PC-3 (cell line): ENCODE measurements around the gene TOPORS. TPM values are rescaled to one million over a fixed set of nuclear protein-coding genes. Genes with fewer than 3 reads are reported as not detected.

Experiments used
- ATAC-seq: fragments of 200-7000 bp; cut with Tn5 transposase; 2 replicates; pipeline ENCODE4 v1.9.1; 2020; ENCODE audit warnings: mild to moderate bottlenecking, moderate library complexity
- BruUV-seq: library from RNA; stranded (reverse); fragments of 400-500 nt; replicated peaks from 2 replicates; lab custom pipeline; 2021; lab: Mats Ljungman, UMichigan
- CTCF ChIA-PET: fragments of 300-600 bp; sonication (Branson Sonifier 250); formaldehyde crosslinking; loops from one replicate; lab custom pipeline; 2022; ENCODE audit warnings: antibody characterized with exemption; lab: Charles Lee
- POLR2A ChIA-PET: fragments of 300-600 bp; sonication (Branson Sonifier 250); formaldehyde crosslinking; loops from one replicate; lab custom pipeline; 2022; ENCODE audit warnings: antibody characterized with exemption; ENCODE audit not compliant: unreplicated experiment; lab: Charles Lee
- DNase-seq: peaks from one replicate; pipeline ENCODE4 v3.0.0-alpha.2; 2015
- H2AFZ ChIP-seq: fragments of 300-600 bp; sonication (generic); 2 replicates; pipeline ENCODE4 v1.6.0; 2016; ENCODE audit warnings: antibody characterized with exemption, low read length
- H3F3A ChIP-seq: fragments of 300-600 bp; sonication (generic); one replicate; pipeline ENCODE4 v1.6.0; 2017; ENCODE audit warnings: antibody characterized with exemption, low read length, control low read depth, mild to moderate bottlenecking; ENCODE audit not compliant: unreplicated experiment
- H3K27ac ChIP-seq: fragments of 300-600 bp; sonication (generic); 2 replicates; pipeline ENCODE4 v1.5.1; 2016; ENCODE audit warnings: mild to moderate bottlenecking, low read length
- H3K27me3 ChIP-seq: fragments of 300-600 bp; sonication (generic); 2 replicates; pipeline ENCODE4 v1.6.1; 2016; ENCODE audit warnings: low read length, mixed read lengths
- H3K36me3 ChIP-seq: fragments of 300-600 bp; sonication (generic); 2 replicates; pipeline ENCODE4 v1.6.1; 2016; ENCODE audit warnings: low read depth, mixed run types, low read length, mixed read lengths
- H3K4me1 ChIP-seq: fragments of 300-600 bp; sonication (generic); 2 replicates; pipeline ENCODE4 v1.5.1; 2016; ENCODE audit warnings: low read length; ENCODE audit not compliant: insufficient read depth
- H3K4me2 ChIP-seq: fragments of 300-600 bp; sonication (generic); 2 replicates; pipeline ENCODE4 v1.6.0; 2016; ENCODE audit warnings: low read length
- H3K4me3 ChIP-seq: fragments of 300-600 bp; sonication (generic); 2 replicates; pipeline ENCODE4 v1.5.1; 2016; ENCODE audit warnings: mild to moderate bottlenecking, low read length, mixed read lengths
- H3K79me2 ChIP-seq: fragments of 300-600 bp; sonication (generic); 2 replicates; pipeline ENCODE4 v1.6.1; 2017; ENCODE audit warnings: low read length, mixed read lengths
- H3K9ac ChIP-seq: fragments of 300-600 bp; sonication (generic); 2 replicates; pipeline ENCODE4 v1.6.0; 2016; ENCODE audit warnings: mild to moderate bottlenecking, low read length
- H3K9me2 ChIP-seq: fragments of 300-600 bp; sonication (generic); replicated peaks from 2 replicates; pipeline ENCODE4 v1.6.1; 2016; ENCODE audit warnings: mixed run types, low read length, mixed read lengths
- H3K9me3 ChIP-seq: fragments of 300-600 bp; sonication (generic); 2 replicates; pipeline ENCODE4 v1.6.1; 2016; ENCODE audit warnings: low read length, mixed read lengths
- H4K20me1 ChIP-seq: fragments of 300-600 bp; sonication (generic); 2 replicates; pipeline ENCODE4 v1.6.1; 2016; ENCODE audit warnings: low read length, mixed read lengths
- EZH2 ChIP-seq: fragments of 300-600 bp; sonication (generic); IDR thresholded peaks from one replicate; pipeline ENCODE4 v1.6.1; 2017; ENCODE audit warnings: antibody characterized with exemption, mild to moderate bottlenecking, low read length; ENCODE audit not compliant: unreplicated experiment
- EZH2phosphoT487 ChIP-seq: fragments of 300-600 bp; sonication (generic); IDR thresholded peaks from 2 replicates; pipeline ENCODE4 v1.6.1; 2018; ENCODE audit warnings: mild to moderate bottlenecking, antibody characterized with exemption, low read length, borderline replicate concordance
- intact Hi-C: fragments of 100-400 bp; cut with micrococcal nuclease; formaldehyde crosslinking; loops from 2 replicates; pipeline ENCODE4 v1.9.0; 2023
- total RNA-seq: library from RNA; depleted of rRNA; stranded (reverse); fragments of >200 nt; gene quantifications from 2 replicates; pipeline ENCODE4 v1.2.3, GENCODE V29; 2014
- TF ChIP-seq, protein P1 (sequence below): fragments of 300-600 bp; sonication (generic); conservative IDR thresholded peaks from 2 replicates; pipeline ENCODE4 v1.5.1; 2017; ENCODE audit warnings: antibody characterized with exemption, low read depth, mild to moderate bottlenecking, low read length

Gene TOPORS
- total RNA-seq, 1 experiment from 2014 or later = 11.4 TPM

DNA sequence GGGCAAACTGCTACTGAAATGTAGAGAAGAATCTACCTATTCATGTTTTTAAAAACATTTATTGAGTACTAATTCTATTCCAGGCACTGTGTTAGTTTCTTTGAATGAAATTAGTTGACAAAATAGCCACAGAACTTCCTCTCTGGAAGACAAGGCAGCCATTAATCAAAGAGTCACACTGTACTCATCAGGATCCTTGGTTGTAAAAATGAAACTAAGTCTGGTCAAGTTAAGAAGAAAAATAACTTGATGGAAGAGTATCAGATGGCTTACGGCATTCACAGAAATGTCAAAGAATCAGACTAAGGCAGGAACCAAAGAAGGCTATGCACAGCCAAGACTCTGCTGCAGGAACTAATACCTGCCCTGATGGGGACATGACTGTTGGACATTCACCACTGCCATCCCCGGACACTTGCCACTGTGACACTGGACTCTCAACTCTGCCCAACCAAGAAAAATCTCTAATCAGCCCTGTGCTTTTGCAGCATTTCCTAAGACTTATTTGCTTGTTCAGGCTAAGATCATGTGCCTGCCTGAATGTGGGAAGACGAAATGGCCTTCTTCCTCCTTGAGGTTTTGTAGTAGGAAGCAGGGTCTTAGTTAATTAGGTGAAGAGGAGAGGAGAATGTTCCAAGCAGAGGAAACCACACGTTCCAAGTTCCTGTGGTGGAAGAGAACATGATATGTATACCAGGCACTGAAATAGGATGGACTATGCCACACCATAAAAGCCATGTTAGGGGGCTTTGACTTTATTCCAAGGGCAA, 43.9 kb upstream of the TOPORS start:
- ATAC-seq = no peak
- Histone ChIP-seq H3K9me3 (no peaks in the 10 kb centered on the region), H3F3A (no peaks in the 10 kb centered on the region), H3K27ac (no peak overlapping the region), H4K20me1 (no peaks in the 10 kb centered on the region), H3K9ac (no peak overlapping the region), H3K4me2 (no peak overlapping the region), H2AFZ (no peak overlapping the region), H3K4me3 (no peak overlapping the region), H3K9me2 (no peaks in the 10 kb centered on the region), H3K27me3 (no peaks in the 10 kb centered on the region), H3K4me1 (peaks cover 10% of the 10 kb centered on the region), H3K79me2 (no peaks in the 10 kb centered on the region), H3K36me3 (no peaks in the 10 kb centered on the region)
- TF ChIP-seq, protein P1, sequence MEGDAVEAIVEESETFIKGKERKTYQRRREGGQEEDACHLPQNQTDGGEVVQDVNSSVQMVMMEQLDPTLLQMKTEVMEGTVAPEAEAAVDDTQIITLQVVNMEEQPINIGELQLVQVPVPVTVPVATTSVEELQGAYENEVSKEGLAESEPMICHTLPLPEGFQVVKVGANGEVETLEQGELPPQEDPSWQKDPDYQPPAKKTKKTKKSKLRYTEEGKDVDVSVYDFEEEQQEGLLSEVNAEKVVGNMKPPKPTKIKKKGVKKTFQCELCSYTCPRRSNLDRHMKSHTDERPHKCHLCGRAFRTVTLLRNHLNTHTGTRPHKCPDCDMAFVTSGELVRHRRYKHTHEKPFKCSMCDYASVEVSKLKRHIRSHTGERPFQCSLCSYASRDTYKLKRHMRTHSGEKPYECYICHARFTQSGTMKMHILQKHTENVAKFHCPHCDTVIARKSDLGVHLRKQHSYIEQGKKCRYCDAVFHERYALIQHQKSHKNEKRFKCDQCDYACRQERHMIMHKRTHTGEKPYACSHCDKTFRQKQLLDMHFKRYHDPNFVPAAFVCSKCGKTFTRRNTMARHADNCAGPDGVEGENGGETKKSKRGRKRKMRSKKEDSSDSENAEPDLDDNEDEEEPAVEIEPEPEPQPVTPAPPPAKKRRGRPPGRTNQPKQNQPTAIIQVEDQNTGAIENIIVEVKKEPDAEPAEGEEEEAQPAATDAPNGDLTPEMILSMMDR = no peak
- TF ChIP-seq EZH2phosphoT487 = no peak
- no peak for TF ChIP-seq EZH2
- BruUV-seq = no TSS peak
- CTCF ChIA-PET = no interaction called here
- POLR2A ChIA-PET = no interaction called here
- no peak for DNase-seq
- intact Hi-C loops = no loop called here

DNA sequence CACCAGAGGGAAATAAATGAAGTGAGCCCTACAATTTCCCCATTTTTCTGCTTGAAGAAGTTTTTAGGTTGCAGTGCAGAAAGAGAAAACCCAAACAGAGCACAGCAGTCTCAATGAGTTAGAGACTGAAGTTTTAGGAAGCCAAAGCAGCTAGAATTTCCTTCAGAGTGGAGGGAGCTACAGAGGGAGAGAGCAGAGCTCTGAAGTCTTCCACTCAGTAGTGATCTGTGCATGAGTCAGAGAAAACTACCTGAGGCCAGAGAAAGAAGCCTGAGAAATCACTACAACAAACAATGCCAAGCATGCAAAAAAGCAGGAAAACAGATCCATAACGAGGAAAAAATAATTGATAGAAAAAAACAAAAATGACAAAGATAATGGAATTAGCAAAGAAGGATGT, 38.5 kb upstream of the TOPORS start:
- TF ChIP-seq, protein P1 = no peak
- no peak for TF ChIP-seq EZH2
- no peak for TF ChIP-seq EZH2phosphoT487
- DNase-seq = peak; percentile 80
- Histone ChIP-seq H3K4me2 (peak overlapping the region; percentile 64), H3F3A (no peaks in the 10 kb centered on the region), H2AFZ (no peak overlapping the region), H3K9ac (peak overlapping the region; percentile 72), H3K27me3 (no peaks in the 10 kb centered on the region), H3K4me1 (peaks cover 15% of the 10 kb centered on the region), H3K79me2 (no peaks in the 10 kb centered on the region), H3K4me3 (no peak overlapping the region), H4K20me1 (no peaks in the 10 kb centered on the region), H3K27ac (peak overlapping the region; percentile 95), H3K36me3 (no peaks in the 10 kb centered on the region), H3K9me3 (no peaks in the 10 kb centered on the region), H3K9me2 (no peaks in the 10 kb centered on the region)
- intact Hi-C loops = no loop called here
- ATAC-seq = peak; percentile 98
- BruUV-seq = no TSS peak
- ChIA-PET POLR2A (interaction anchor here (0.5 kb wide), 1 partner anchor 71 kb away, joined by 5 read pairs; no protein-coding TSS in a partner anchor), CTCF (interaction anchor here (0.7 to 1.3 kb wide), 2 partner anchors 11 to 378 kb away, joined by 5 to 6 read pairs; no protein-coding TSS in a partner anchor)

DNA sequence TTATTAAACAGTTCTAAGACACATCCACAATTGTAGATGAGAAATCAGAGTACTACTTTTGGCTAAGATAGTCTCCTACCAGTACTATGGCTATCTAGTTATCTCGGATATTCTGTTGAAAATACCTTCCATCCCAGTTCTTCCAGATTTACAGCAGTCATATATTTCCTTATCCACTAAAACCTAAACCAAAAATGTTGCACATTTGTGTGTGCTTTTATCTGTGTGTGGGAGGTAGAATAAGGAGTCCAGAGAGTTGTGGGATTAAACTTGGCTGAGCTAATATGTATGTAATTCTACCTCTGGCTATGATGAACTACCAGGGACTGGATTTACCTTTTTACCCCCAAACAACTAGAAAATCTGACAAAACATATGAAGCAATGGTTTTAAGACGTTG, 38.1 kb upstream of the TOPORS start:
- H3K27ac ChIP-seq = peak overlapping the region; percentile 95
- peak overlapping the region; percentile 64 for H3K4me2 ChIP-seq
- no TSS peak for BruUV-seq

More for the DNA sequence above, 38.1 kb upstream of the TOPORS start:
- ChIA-PET CTCF (interaction anchor here (0.7 to 1.3 kb wide), 2 partner anchors 11 to 378 kb away, joined by 5 to 6 read pairs; no protein-coding TSS in a partner anchor), POLR2A (interaction anchor here (0.5 kb wide), 1 partner anchor 72 kb away, joined by 5 read pairs; no protein-coding TSS in a partner anchor)
- Histone ChIP-seq H3F3A (no peaks in the 10 kb centered on the region), H2AFZ (no peak overlapping the region), H3K9me3 (no peaks in the 10 kb centered on the region), H3K27me3 (no peaks in the 10 kb centered on the region), H3K36me3 (no peaks in the 10 kb centered on the region), H3K9me2 (no peaks in the 10 kb centered on the region), H3K4me3 (no peak overlapping the region), H3K9ac (peak overlapping the region; percentile 72), H3K79me2 (no peaks in the 10 kb centered on the region), H4K20me1 (no peaks in the 10 kb centered on the region), H3K4me1 (peaks cover 15% of the 10 kb centered on the region)
- intact Hi-C loops = no loop called here
- ATAC-seq (no peak), DNase-seq (no peak)
- TF ChIP-seq EZH2phosphoT487 (no peak), EZH2 (no peak)
- TF ChIP-seq, protein P1 = no peak
